HepG2 (cell line): ENCODE data around the gene CHST1. TPM values are rescaled to one million over a fixed set of nuclear protein-coding genes. Genes with fewer than 3 reads are reported as not detected.

Experiments used
- ATAC-seq: fragments of 200-7000 bp; cut with Tn5 transposase; 3 replicates; pipeline ENCODE4 v1.9.1; 2020; ENCODE audit warnings: mild to moderate bottlenecking, moderate library complexity
- BruUV-seq: library from RNA; stranded (reverse); fragments of 400-500 nt; replicated peaks from 2 replicates; lab custom pipeline; 2021; lab: Mats Ljungman, UMichigan
- CTCF ChIA-PET: fragments of 300-600 bp; formaldehyde crosslinking; extraction: SDS; loops from one replicate; lab custom pipeline; 2021; ENCODE audit warnings: low total read pairs, inconsistent platforms, low intra/inter-chr PET ratio; lab: Yijun Ruan, JAX
- POLR2A ChIA-PET: fragments of 350-600 bp; sonication (Branson Sonifier 250); formaldehyde crosslinking; loops from one replicate; lab custom pipeline; 2020; ENCODE audit warnings: antibody characterized with exemption, inconsistent platforms; lab: Yijun Ruan, JAX
- DNase-seq: peaks from one replicate; pipeline ENCODE4 v3.0.0-alpha.2; 2015; ENCODE audit warnings: low spot score
- FAIRE-seq: peaks from 3 replicates; lab custom pipeline; 2011; peaks lifted over from hg19 to GRCh38; lab: Jason Lieb, UNC
- H2AFZ ChIP-seq: one replicate; pipeline ENCODE4 v1.6.1; 2011; ENCODE audit warnings: low read length, inconsistent platforms
- H3K27ac ChIP-seq: fragments of 300-600 bp; 3 replicates; pipeline ENCODE4 v1.8.0; 2011; ENCODE audit warnings: mixed run types, mild to moderate bottlenecking, mixed read lengths, low read length, inconsistent platforms; ENCODE audit not compliant: insufficient read depth; ENCODE audit errors: extremely low read length
- H3K27me3 ChIP-seq, 2 experiments: fragments of 200-600 bp in 1 of 2; 2 replicates in 1 of 2; 3 replicates in 1 of 2; pipeline versions ENCODE4 v1.6.0 to v1.8.0; 2011; ENCODE audit warnings: low read length in 2 of 2, mild to moderate bottlenecking in 2 of 2, moderate library complexity in 2 of 2, inconsistent platforms in 1 of 2; ENCODE audit not compliant: insufficient read depth in 2 of 2, control insufficient read depth in 1 of 2
- H3K36me3 ChIP-seq, 2 experiments: fragments of 200-600 bp in 1 of 2; replicated peaks in 1 of 2; 2 replicates in 1 of 2; 3 replicates in 1 of 2; pipeline versions ENCODE4 v1.5.1 to v1.8.0; 2011; ENCODE audit warnings: low read length in 2 of 2, inconsistent platforms in 1 of 2; ENCODE audit not compliant: insufficient read depth in 2 of 2, control insufficient read depth in 1 of 2
- H3K4me1 ChIP-seq: 2 replicates; pipeline ENCODE4 v1.5.1; 2012; ENCODE audit warnings: low read length, inconsistent platforms; ENCODE audit not compliant: insufficient read depth
- H3K4me2 ChIP-seq: 2 replicates; pipeline ENCODE4 v1.6.0; 2011; ENCODE audit warnings: low read depth, low read length, inconsistent platforms
- H3K4me3 ChIP-seq, 3 experiments: fragments of 200-600 bp in 1 of 3; sonication (generic), shearing (Covaris generic) in 1 of 3; replicated peaks in 1 of 3; 2 replicates each; pipeline ENCODE4 v1.5.1; 2011 to 2016; ENCODE audit warnings: low read length in 3 of 3, inconsistent platforms in 2 of 3, low read depth in 2 of 3, mild to moderate bottlenecking in 2 of 3, control low read depth in 1 of 3, mixed read lengths in 1 of 3; ENCODE audit not compliant: insufficient read depth in 1 of 3
- H3K79me2 ChIP-seq: one replicate; pipeline ENCODE4 v1.6.1; 2011; ENCODE audit warnings: low read length, inconsistent platforms; ENCODE audit not compliant: insufficient read depth
- H3K9ac ChIP-seq: 2 replicates; pipeline ENCODE4 v1.6.0; 2011; ENCODE audit warnings: mild to moderate bottlenecking, low read depth, low read length, inconsistent platforms; ENCODE audit not compliant: insufficient read depth
- H3K9me3 ChIP-seq: 2 replicates; pipeline ENCODE4 v1.5.1; 2012; ENCODE audit warnings: mild to moderate bottlenecking, low read length
- H4K20me1 ChIP-seq: 2 replicates; pipeline ENCODE4 v1.6.0; 2011; ENCODE audit warnings: inconsistent platforms, mild to moderate bottlenecking, low read length, moderate library complexity; ENCODE audit not compliant: insufficient read depth
- HMG20B ChIP-seq: conservative IDR thresholded peaks from 2 replicates; pipeline ENCODE4 v1.6.1; 2016; ENCODE audit warnings: missing genetic modification reagents, missing compliant biosample characterization
- RXRA ChIP-seq: sonication (generic); formaldehyde crosslinking; IDR thresholded peaks from 2 replicates; pipeline ENCODE4 v1.5.1; 2020; ENCODE audit warnings: missing genetic modification reagents
- SRSF4 ChIP-seq: fragments of 200-400 bp; formaldehyde crosslinking; IDR thresholded peaks from one replicate; pipeline ENCODE4 v1.6.1; 2018; ENCODE audit warnings: mild to moderate bottlenecking, low read depth, low read length, moderate library complexity; ENCODE audit not compliant: poor library complexity, severe bottlenecking
- ZFP36L1 ChIP-seq: sonication (generic); formaldehyde crosslinking; IDR thresholded peaks from 2 replicates; pipeline ENCODE4 v1.8.0; 2022; ENCODE audit warnings: mild to moderate bottlenecking, missing genetic modification reagents, moderate library complexity
- ZNF263 ChIP-seq: sonication (generic); formaldehyde crosslinking; IDR thresholded peaks from 2 replicates; pipeline ENCODE4 v1.4.0; 2020; ENCODE audit warnings: missing genetic modification reagents
- ZNF354B ChIP-seq: sonication (generic); formaldehyde crosslinking; IDR thresholded peaks from 2 replicates; pipeline ENCODE4 v1.8.0; 2022; ENCODE audit warnings: mild to moderate bottlenecking, missing genetic modification reagents
- ZNF749 ChIP-seq: sonication (generic); formaldehyde crosslinking; IDR thresholded peaks from 2 replicates; pipeline ENCODE4 v1.8.0; 2022; ENCODE audit warnings: mild to moderate bottlenecking, missing genetic modification reagents, moderate library complexity, borderline replicate concordance
- ZNF816 ChIP-seq: sonication (generic); formaldehyde crosslinking; IDR thresholded peaks from 2 replicates; pipeline ENCODE4 v1.8.0; 2022; ENCODE audit warnings: missing genetic modification reagents, mild to moderate bottlenecking, borderline replicate concordance
- WGBS: methylation state at CpG from one replicate; pipeline ENCODE4 v1.1.6; 2017; ENCODE audit warnings: low lambda C conversion rate; 5-methylcytosine and 5-hydroxymethylcytosine counted together
- in situ Hi-C: cut with HindIII; loops from 2 replicates; pipeline ENCODE4 v1.10.0; 2017; ENCODE audit warnings: low pct_unique_long_range_greater_than_20kb; ENCODE audit not compliant: extremely low pct_ligation_motif_present
- intact Hi-C: fragments of 100-400 bp; cut with micrococcal nuclease; formaldehyde crosslinking; loops from one replicate; pipeline ENCODE4 v1.10.0; 2022; ENCODE audit not compliant: unreplicated experiment
- polyA plus RNA-seq, 8 experiments: library from polyadenylated mRNA; depleted of rRNA in 3 of 8; stranded (reverse) in 7 of 8; unstranded in 1 of 8; fragments of >200 nt; fragmentation: Illumina TruSeq in 4 of 8; extraction: Trizol in 4 of 8; gene quantifications; 2 replicates each; pipeline versions ENCODE4 v1.2.1 to v1.2.3, GENCODE V29; 2011 to 2016; ENCODE audit warnings: low read depth in 4 of 8, missing spikeins in 1 of 8, mixed read lengths in 1 of 8; ENCODE audit not compliant: insufficient read depth in 1 of 8
- total RNA-seq, 5 experiments: library from RNA; depleted of rRNA; stranded (reverse); fragments of >200 nt; fragmentation: Illumina TruSeq; extraction: Trizol; gene quantifications; 2 replicates each; pipeline ENCODE4 v1.2.3, GENCODE V29; 2016; ENCODE audit warnings: low read depth in 1 of 5
- TF ChIP-seq, protein P1 (sequence below): fragments of 450-650 bp; IDR thresholded peaks from 2 replicates; pipeline ENCODE4 v1.6.1; 2017
- TF ChIP-seq, protein P2 (sequence below): sonication (generic); formaldehyde crosslinking; IDR thresholded peaks from 2 replicates; pipeline ENCODE4 v1.8.1; 2022; ENCODE audit warnings: low read depth, mild to moderate bottlenecking, missing genetic modification reagents
- TF ChIP-seq, protein P3 (sequence below): sonication (generic); formaldehyde crosslinking; IDR thresholded peaks from 2 replicates; pipeline ENCODE4 v1.4.0; 2020; ENCODE audit warnings: missing genetic modification reagents
- TF ChIP-seq, protein P4 (sequence below): sonication (generic); formaldehyde crosslinking; IDR thresholded peaks from 2 replicates; pipeline ENCODE4 v1.4.0; 2020; ENCODE audit warnings: missing genetic modification reagents

The CHST1 gene
- total and polyA plus RNA-seq, 2 of the 13 experiments (the other 11 are each of a cell fraction or from before 2014, with no cell fraction given): not detected

DNA sequence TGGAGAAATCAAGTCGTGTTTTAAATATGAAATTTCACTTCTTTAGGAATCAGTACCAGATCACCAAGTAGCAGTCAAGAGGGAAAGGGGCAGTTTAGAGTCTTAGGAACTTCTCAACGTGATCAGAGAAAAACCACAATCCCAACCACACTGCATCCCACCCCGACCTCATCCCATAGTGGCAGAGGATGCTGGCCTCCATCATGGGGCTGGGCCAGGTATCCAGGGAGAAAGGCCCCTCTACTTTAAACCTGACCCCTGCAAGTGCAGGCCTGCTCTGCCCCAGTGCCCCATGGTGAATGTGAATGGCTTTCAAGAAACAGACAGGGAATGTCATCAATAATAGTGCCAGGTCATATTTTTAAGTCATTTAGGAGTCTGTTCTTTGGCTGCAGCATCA lies 12.1 kb downstream of the CHST1 start:
- ATAC-seq (no peak), DNase-seq (no peak), FAIRE-seq (no peak)
- Histone ChIP-seq H3K27me3 (peaks cover 4 to 47% of the 10 kb centered on the region in 2 experiments; a peak in 4 of 5 replicates), H2AFZ (no peak overlapping the region), H3K9me3 (no peaks in the 10 kb centered on the region), H3K4me3 (no peak overlapping the region), H3K79me2 (no peaks in the 10 kb centered on the region), H3K27ac (no peak overlapping the region), H3K9ac (no peak overlapping the region), H4K20me1 (no peaks in the 10 kb centered on the region), H3K36me3 (no peaks in the 10 kb centered on the region), H3K4me1 (no peaks in the 10 kb centered on the region), H3K4me2 (no peak overlapping the region)
- ChIA-PET CTCF (no interaction called here), POLR2A (no interaction called here)
- in situ Hi-C loops: loop anchor here (5.0 kb wide), 1 partner anchor 281 kb away; no protein-coding TSS in a partner anchor
- intact Hi-C loops: no loop called here
- TF ChIP-seq, protein P1, sequence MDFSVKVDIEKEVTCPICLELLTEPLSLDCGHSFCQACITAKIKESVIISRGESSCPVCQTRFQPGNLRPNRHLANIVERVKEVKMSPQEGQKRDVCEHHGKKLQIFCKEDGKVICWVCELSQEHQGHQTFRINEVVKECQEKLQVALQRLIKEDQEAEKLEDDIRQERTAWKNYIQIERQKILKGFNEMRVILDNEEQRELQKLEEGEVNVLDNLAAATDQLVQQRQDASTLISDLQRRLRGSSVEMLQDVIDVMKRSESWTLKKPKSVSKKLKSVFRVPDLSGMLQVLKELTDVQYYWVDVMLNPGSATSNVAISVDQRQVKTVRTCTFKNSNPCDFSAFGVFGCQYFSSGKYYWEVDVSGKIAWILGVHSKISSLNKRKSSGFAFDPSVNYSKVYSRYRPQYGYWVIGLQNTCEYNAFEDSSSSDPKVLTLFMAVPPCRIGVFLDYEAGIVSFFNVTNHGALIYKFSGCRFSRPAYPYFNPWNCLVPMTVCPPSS: no peak
- TF ChIP-seq ZNF354B (CRISPR knock-in tag) (no peak), ZNF749 (CRISPR knock-in tag) (no peak), ZFP36L1 (CRISPR knock-in tag) (no peak), HMG20B (CRISPR knock-in tag) (no peak), ZNF816 (CRISPR knock-in tag) (no peak), SRSF4 (no peak), ZNF263 (CRISPR knock-in tag) (no peak), RXRA (no peak)
- TF ChIP-seq, protein P2, sequence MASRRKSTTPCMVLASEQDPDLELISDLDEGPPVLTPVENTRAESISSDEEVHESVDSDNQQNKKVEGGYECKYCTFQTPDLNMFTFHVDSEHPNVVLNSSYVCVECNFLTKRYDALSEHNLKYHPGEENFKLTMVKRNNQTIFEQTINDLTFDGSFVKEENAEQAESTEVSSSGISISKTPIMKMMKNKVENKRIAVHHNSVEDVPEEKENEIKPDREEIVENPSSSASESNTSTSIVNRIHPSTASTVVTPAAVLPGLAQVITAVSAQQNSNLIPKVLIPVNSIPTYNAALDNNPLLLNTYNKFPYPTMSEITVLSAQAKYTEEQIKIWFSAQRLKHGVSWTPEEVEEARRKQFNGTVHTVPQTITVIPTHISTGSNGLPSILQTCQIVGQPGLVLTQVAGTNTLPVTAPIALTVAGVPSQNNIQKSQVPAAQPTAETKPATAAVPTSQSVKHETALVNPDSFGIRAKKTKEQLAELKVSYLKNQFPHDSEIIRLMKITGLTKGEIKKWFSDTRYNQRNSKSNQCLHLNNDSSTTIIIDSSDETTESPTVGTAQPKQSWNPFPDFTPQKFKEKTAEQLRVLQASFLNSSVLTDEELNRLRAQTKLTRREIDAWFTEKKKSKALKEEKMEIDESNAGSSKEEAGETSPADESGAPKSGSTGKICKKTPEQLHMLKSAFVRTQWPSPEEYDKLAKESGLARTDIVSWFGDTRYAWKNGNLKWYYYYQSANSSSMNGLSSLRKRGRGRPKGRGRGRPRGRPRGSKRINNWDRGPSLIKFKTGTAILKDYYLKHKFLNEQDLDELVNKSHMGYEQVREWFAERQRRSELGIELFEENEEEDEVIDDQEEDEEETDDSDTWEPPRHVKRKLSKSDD (CRISPR knock-in tag): no peak
- TF ChIP-seq, protein P3, sequence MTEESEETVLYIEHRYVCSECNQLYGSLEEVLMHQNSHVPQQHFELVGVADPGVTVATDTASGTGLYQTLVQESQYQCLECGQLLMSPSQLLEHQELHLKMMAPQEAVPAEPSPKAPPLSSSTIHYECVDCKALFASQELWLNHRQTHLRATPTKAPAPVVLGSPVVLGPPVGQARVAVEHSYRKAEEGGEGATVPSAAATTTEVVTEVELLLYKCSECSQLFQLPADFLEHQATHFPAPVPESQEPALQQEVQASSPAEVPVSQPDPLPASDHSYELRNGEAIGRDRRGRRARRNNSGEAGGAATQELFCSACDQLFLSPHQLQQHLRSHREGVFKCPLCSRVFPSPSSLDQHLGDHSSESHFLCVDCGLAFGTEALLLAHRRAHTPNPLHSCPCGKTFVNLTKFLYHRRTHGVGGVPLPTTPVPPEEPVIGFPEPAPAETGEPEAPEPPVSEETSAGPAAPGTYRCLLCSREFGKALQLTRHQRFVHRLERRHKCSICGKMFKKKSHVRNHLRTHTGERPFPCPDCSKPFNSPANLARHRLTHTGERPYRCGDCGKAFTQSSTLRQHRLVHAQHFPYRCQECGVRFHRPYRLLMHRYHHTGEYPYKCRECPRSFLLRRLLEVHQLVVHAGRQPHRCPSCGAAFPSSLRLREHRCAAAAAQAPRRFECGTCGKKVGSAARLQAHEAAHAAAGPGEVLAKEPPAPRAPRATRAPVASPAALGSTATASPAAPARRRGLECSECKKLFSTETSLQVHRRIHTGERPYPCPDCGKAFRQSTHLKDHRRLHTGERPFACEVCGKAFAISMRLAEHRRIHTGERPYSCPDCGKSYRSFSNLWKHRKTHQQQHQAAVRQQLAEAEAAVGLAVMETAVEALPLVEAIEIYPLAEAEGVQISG: no peak
- TF ChIP-seq, protein P4, sequence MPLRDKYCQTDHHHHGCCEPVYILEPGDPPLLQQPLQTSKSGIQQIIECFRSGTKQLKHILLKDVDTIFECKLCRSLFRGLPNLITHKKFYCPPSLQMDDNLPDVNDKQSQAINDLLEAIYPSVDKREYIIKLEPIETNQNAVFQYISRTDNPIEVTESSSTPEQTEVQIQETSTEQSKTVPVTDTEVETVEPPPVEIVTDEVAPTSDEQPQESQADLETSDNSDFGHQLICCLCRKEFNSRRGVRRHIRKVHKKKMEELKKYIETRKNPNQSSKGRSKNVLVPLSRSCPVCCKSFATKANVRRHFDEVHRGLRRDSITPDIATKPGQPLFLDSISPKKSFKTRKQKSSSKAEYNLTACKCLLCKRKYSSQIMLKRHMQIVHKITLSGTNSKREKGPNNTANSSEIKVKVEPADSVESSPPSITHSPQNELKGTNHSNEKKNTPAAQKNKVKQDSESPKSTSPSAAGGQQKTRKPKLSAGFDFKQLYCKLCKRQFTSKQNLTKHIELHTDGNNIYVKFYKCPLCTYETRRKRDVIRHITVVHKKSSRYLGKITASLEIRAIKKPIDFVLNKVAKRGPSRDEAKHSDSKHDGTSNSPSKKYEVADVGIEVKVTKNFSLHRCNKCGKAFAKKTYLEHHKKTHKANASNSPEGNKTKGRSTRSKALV (CRISPR knock-in tag): no peak
- 0% methylated on average over 3 of the region's 3 CpGs for WGBS
- no TSS peak for BruUV-seq
